Measurements from ENCODE around the gene ITPRIPL2. TPM values are rescaled to one million over a fixed set of nuclear protein-coding genes. Genes with fewer than 3 reads are reported as not detected.

The ITPRIPL2 gene
- total RNA-seq, 1 experiment from 2014 or later, result 67.9 TPM

DNA sequence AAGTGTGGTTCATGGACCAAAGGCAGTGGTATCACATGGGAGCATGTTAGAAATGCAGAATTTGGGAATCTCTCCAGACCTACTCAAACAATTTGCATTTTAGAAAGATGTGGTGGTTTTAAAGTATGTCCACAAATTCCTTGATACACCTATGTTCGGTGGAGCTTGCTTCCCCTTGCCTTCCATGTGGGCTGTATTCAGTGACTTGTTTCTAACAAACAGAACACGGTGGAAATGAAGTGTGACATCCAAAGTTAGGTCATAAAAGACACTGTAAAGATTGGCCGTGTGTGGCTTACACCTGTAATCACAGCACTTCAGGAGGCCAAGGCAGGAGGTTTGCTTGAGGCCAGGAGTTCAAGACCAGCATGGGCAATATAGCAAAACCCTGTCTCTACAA is 29.6 kb upstream of the ITPRIPL2 start:
- ATAC-seq (no peak), DNase-seq (ENCODE audit: low read depth, low spot score) (no peak)
- intact Hi-C loops (cut with micrococcal nuclease), result loop anchor here (10.0 kb wide), 1 partner anchor 801 kb away; the partner anchor contains the start of gene GPRC5B
- CTCF ChIA-PET, result interaction anchor here (0.8 to 4.2 kb wide), 2 partner anchors 94 to 101 kb away, joined by 3 to 55 read pairs; no protein-coding TSS in a partner anchor
- H3K9me3 ChIP-seq (ENCODE audit: control insufficient read depth in 1 of 2, insufficient read depth in 1 of 2, low read depth in 1 of 2, low read length in 2 of 2), result no peaks in the 10 kb centered on the region
- H2AFZ ChIP-seq (ENCODE audit: low read depth, low read length, poor library complexity, severe bottlenecking), result no peak overlapping the region
- no peaks in the 10 kb centered on the region for H3K9me2 ChIP-seq (ENCODE audit: insufficient read depth)
- peaks cover 9 to 23% of the 10 kb centered on the region in 2 experiments for H3K4me1 ChIP-seq (ENCODE audit: control insufficient read depth in 1 of 2, insufficient read depth in 2 of 2, low read length in 2 of 2)
- no peaks in the 10 kb centered on the region for H3K36me3 ChIP-seq (ENCODE audit: control insufficient read depth in 1 of 2, insufficient read depth in 2 of 2, low read length in 2 of 2)
- H4K20me1 ChIP-seq (ENCODE audit: insufficient read depth), result no peaks in the 10 kb centered on the region
- H3K79me2 ChIP-seq (ENCODE audit: insufficient read depth, low read length), result no peaks in the 10 kb centered on the region
- BruUV-seq (replicated peaks), result no TSS peak
- H3K9ac ChIP-seq (ENCODE audit: low read length), result no peak overlapping the region
- POLR2A ChIA-PET, result interaction anchor here (0.9 kb wide), 1 partner anchor 54 kb away, joined by 3 read pairs; no protein-coding TSS in a partner anchor
- H3K27ac ChIP-seq (ENCODE audit: low read depth, low read length), result no peak overlapping the region
- H3K4me2 ChIP-seq (ENCODE audit: low read length), result no peak overlapping the region
- TF ChIP-seq, protein P1, sequence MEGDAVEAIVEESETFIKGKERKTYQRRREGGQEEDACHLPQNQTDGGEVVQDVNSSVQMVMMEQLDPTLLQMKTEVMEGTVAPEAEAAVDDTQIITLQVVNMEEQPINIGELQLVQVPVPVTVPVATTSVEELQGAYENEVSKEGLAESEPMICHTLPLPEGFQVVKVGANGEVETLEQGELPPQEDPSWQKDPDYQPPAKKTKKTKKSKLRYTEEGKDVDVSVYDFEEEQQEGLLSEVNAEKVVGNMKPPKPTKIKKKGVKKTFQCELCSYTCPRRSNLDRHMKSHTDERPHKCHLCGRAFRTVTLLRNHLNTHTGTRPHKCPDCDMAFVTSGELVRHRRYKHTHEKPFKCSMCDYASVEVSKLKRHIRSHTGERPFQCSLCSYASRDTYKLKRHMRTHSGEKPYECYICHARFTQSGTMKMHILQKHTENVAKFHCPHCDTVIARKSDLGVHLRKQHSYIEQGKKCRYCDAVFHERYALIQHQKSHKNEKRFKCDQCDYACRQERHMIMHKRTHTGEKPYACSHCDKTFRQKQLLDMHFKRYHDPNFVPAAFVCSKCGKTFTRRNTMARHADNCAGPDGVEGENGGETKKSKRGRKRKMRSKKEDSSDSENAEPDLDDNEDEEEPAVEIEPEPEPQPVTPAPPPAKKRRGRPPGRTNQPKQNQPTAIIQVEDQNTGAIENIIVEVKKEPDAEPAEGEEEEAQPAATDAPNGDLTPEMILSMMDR (IDR thresholded peaks at IDR 0.05 in 2 of 3, conservative IDR thresholded peaks at IDR 0.05 in 1 of 3; ENCODE audit: borderline replicate concordance in 1 of 3, insufficient read depth in 1 of 3, low read depth in 2 of 3, low read length in 2 of 3), result no peak
- TF ChIP-seq SRF (IDR thresholded peaks at IDR 0.05; ENCODE audit: low read depth), result no peak
- TF ChIP-seq TCF7L2 (IDR thresholded peaks at IDR 0.05; ENCODE audit: borderline replicate concordance, extremely low read depth, insufficient read depth, insufficient read length), result no peak
- TF ChIP-seq, protein P2, sequence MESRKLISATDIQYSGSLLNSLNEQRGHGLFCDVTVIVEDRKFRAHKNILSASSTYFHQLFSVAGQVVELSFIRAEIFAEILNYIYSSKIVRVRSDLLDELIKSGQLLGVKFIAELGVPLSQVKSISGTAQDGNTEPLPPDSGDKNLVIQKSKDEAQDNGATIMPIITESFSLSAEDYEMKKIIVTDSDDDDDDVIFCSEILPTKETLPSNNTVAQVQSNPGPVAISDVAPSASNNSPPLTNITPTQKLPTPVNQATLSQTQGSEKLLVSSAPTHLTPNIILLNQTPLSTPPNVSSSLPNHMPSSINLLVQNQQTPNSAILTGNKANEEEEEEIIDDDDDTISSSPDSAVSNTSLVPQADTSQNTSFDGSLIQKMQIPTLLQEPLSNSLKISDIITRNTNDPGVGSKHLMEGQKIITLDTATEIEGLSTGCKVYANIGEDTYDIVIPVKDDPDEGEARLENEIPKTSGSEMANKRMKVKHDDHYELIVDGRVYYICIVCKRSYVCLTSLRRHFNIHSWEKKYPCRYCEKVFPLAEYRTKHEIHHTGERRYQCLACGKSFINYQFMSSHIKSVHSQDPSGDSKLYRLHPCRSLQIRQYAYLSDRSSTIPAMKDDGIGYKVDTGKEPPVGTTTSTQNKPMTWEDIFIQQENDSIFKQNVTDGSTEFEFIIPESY (IDR thresholded peaks at IDR 0.05; ENCODE audit: extremely low read depth, insufficient replicate concordance, low read length), result no peak
- TF ChIP-seq SIN3A (IDR thresholded peaks at IDR 0.05; ENCODE audit: low read depth), result no peak
- no peak for TF ChIP-seq POLR2A (IDR thresholded peaks at IDR 0.05; ENCODE audit: borderline replicate concordance, extremely low read depth, insufficient read depth, insufficient read length)
- TF ChIP-seq EGR1 (IDR thresholded peaks at IDR 0.05; ENCODE audit: low read depth), result no peak
- TF ChIP-seq ZFX (IDR thresholded peaks at IDR 0.05), result no peak
- TF ChIP-seq, protein P3, sequence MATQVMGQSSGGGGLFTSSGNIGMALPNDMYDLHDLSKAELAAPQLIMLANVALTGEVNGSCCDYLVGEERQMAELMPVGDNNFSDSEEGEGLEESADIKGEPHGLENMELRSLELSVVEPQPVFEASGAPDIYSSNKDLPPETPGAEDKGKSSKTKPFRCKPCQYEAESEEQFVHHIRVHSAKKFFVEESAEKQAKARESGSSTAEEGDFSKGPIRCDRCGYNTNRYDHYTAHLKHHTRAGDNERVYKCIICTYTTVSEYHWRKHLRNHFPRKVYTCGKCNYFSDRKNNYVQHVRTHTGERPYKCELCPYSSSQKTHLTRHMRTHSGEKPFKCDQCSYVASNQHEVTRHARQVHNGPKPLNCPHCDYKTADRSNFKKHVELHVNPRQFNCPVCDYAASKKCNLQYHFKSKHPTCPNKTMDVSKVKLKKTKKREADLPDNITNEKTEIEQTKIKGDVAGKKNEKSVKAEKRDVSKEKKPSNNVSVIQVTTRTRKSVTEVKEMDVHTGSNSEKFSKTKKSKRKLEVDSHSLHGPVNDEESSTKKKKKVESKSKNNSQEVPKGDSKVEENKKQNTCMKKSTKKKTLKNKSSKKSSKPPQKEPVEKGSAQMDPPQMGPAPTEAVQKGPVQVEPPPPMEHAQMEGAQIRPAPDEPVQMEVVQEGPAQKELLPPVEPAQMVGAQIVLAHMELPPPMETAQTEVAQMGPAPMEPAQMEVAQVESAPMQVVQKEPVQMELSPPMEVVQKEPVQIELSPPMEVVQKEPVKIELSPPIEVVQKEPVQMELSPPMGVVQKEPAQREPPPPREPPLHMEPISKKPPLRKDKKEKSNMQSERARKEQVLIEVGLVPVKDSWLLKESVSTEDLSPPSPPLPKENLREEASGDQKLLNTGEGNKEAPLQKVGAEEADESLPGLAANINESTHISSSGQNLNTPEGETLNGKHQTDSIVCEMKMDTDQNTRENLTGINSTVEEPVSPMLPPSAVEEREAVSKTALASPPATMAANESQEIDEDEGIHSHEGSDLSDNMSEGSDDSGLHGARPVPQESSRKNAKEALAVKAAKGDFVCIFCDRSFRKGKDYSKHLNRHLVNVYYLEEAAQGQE (IDR thresholded peaks at IDR 0.05; ENCODE audit: low read depth), result no peak
- no peak for TF ChIP-seq CBX3 (IDR thresholded peaks at IDR 0.05; ENCODE audit: low read depth)
- no peak for TF ChIP-seq EZH2phosphoT487 (IDR thresholded peaks at IDR 0.05; ENCODE audit: borderline replicate concordance)
- RAD21 ChIA-PET (ENCODE audit: low non-redundant PET in 1 of 2, low total read pairs in 2 of 2, uncharacterized antibody in 2 of 2, unreplicated experiment in 2 of 2), result no interaction called here
- no peak overlapping the region for H3K4me3 ChIP-seq (replicated peaks in 1 of 2; ENCODE audit: low read depth in 1 of 2, low read length in 2 of 2)
- H3K27me3 ChIP-seq (ENCODE audit: insufficient read depth, low read length), result no peaks in the 10 kb centered on the region

Measured in HCT116 (cell line).